ENCODE results near the gene RERE.

DNA sequence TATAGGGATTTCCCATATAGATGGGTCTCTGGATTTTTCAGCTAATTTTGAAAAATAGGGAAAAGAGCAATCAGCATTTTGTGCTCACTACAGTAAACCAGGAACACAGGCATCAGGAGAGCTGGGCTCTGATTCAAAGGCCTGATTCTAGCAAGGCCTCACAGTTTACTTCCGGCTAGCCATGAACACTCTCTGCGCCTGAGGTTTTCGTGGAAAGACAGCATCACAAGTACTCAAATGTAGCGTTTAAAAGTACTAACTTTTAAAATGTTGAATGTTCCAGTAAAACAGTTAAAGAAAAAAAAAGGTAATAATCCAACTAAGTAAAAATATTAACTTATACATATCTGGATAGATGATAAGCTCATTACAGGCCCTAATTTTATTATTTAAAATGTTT lies 379.0 kb downstream of the RERE start:
- TF ChIP-seq, protein P1, sequence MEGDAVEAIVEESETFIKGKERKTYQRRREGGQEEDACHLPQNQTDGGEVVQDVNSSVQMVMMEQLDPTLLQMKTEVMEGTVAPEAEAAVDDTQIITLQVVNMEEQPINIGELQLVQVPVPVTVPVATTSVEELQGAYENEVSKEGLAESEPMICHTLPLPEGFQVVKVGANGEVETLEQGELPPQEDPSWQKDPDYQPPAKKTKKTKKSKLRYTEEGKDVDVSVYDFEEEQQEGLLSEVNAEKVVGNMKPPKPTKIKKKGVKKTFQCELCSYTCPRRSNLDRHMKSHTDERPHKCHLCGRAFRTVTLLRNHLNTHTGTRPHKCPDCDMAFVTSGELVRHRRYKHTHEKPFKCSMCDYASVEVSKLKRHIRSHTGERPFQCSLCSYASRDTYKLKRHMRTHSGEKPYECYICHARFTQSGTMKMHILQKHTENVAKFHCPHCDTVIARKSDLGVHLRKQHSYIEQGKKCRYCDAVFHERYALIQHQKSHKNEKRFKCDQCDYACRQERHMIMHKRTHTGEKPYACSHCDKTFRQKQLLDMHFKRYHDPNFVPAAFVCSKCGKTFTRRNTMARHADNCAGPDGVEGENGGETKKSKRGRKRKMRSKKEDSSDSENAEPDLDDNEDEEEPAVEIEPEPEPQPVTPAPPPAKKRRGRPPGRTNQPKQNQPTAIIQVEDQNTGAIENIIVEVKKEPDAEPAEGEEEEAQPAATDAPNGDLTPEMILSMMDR (IDR thresholded peaks at IDR 0.05), result no peak
- no peak for TF ChIP-seq EP300 (IDR thresholded peaks at IDR 0.05)
